ENCODE results near the gene NFIC.

NFIC gene

DNA sequence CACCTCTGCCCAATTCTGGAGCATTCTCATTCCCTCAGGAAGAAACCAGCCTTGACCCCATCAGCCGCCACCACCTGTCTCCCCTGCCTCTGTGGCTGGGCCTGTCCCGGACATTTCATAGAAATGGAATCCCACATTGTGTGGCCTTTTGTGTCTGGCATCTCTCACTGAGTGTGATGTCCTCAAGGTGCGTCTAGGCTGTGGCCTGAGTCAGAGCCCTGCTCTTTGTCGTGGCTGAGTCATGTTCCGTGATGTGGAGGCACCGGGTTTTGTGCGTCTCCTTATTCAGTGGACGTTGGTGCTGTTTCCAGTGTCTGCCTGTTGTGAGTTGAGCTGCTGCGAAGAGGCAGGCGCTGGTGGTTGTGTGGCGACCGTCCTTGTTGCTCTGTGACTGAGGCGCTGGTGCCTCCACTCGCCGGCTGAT is 143.2 kb downstream of the NFIC start:
- peak; percentile 16 for DNase-seq (ENCODE audit: low spot score)

DNA sequence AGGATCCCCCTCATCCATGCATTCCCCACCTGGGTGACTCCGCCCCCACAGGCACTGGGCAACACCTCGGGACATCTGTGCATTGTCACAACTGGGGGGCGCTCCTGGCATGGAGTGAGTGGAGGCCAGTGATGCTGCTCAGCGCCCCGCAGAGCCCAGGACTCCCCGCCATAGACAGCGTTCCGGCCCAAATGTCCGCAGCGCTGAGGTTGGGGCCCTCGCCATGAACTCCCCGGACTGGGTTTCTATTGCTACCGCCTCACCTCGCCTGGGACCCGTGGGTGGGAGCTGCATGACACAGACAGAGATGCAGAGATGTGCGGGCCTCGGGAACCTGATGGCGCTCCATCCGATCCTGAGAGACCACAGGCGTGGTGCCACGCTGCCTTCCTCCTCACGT is 144.3 kb downstream of the NFIC start:
- no peak for DNase-seq (ENCODE audit: low spot score)

DNA sequence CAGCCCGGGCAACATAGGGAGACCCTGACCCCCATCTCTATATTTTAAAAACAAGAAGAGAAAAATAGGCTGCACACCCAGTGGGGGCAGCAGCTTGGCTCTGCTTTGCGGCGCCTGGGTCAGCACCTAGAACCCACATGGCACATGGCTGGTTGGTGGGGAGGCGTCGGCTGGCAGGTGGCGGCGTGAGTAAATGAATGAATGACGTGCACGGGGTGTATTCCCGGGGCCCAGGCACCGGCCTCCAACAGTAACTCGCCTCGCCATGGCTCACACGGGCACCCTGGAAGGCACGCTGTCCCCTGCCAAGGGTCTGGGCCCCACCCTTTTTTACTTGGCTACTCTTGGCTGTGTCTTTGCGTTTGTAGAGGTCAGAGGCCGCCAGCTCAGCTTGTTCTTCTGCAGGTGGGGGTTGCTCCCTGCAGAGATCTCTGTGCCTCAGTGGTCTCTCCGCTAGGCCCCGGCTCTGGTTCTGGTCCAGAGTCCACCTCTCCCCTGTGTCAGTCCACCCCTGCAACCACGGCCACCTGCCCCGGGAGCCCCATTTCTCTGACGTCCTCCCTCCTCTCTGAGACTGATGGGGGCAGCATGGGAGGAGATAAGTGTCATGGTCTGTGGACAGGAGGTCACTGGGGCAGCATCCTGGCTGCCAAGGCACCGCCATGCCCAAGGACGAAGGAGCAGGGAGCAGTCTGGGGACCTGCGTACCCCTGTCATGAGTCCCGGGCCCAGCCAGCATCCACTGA is 145.3 kb downstream of the NFIC start:
- no peak for DNase-seq (ENCODE audit: low spot score)

DNA sequence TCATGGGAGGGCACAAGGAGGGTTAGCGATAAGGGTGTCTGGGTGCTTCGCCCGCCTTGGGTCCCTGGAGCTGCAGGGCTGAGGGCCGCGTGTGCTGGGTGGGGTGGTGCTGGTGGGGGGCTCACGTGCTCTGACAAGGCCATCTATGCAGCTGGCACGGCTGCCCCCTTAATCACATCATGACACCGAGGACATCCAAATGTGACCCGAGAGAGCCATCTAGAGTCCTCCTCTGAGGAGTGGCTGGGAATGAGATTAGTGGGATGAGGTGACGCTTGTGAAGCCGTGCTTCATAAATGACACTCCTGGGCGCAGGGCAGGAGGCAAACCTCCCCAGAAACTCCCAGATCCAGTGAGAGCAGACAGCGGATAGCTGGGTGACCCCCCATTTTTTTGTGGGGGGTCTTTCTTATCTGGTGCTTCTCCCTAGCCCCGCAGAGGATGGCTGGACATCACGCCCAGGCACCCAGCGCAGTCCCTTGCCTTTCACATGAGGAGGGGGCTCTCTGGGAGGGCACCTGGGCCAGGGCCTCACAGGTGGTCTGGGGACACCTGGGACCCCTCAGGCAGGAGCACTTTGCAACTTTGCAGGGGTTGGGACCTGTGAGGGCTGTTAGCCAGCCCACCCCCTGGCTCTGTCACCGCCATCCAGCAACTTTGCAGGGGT is 146.3 kb downstream of the NFIC start:
- no peak for DNase-seq (ENCODE audit: low spot score)

DNA sequence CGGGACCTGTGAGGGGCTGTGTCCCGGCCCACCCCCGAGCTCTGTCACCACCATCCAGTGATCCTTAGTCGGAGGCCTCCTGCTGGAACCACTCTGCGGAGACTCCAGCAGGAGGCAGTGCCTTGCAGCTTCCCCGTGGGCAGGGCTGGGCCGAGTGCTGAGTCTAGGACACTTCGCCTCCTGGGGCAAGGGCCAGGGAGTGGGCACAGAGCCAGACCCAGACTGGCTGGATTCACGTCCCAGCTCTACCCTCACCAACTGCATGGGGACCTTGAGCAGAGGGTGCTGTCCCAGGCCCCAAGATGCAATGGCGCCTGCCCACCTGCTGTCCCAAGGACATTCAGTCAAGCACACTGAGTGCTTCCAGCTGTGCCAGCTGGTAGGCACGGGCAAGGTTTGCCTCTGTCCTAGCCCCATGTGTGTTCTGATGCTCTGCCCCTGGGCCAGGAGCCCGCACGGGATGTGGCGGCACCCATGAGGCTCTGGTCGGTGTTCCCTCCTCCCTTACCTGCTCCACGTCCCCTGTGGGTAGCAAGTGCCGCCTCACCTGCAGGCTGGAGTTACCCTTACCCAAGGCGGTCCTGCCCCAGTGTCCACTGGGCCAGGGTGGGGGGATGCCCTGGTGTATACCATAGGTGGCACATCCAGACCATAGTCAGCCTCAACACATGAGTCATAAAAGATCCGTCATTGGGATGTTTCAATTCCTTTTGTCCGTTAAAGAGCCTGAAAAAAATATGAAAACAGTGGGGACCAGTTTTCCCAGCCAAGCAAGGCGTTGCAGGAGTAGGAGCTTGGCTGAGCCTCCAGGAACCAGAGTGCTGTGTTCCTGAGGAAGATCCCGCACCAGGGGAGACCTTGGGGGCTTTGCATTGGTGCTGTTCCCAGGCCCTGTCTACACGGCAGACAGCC is 147.1 kb downstream of the NFIC start:
- DNase-seq (ENCODE audit: low spot score), result no peak

DNA sequence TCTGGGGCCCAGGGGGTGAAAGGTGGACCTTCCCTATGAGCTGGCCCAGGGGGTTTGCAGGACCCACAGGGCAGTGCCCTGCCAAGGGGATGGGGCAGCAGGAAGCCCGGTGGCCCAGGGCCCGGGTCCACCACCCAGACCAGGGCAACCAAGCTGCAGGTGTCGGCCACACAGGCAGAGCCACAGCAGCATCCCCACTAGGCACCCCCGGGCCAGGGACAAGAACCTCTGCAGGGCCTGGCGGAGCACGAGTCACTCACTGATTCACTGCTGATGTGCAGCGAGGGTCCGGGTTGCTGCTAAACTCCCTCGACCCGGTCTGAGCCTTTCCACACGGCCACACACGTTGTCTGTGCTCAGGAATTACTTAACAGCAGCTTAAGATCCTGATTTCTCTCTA is 148.5 kb downstream of the NFIC start:
- DNase-seq (ENCODE audit: low spot score), result no peak

DNA sequence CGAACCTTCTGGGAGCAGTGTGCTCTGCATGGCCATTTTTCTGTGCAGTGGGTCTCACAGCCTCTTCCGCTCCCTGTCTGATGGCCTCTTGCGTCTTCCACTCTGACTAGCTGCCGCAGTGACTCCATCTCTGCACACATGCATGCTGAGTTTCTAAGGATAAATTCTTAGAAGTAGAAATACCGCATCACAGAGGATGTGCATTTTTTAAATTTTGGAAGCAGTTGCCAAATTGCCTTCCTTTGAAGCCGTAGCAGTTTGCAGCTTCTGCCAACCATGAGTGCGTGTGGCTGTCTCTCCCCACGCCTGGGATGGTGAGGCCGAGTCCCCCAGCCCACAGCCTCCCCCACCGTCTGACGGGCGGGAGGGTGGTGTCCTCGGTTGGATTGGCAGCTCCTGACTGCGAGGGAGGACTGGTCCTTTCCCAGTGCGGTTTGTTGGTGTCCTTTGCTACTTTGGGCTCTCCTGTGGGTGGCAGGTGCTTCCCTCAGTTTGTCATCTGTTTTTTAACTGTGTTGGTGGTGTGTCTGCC is 149.6 kb downstream of the NFIC start:
- no peak for DNase-seq (ENCODE audit: low spot score)

DNA sequence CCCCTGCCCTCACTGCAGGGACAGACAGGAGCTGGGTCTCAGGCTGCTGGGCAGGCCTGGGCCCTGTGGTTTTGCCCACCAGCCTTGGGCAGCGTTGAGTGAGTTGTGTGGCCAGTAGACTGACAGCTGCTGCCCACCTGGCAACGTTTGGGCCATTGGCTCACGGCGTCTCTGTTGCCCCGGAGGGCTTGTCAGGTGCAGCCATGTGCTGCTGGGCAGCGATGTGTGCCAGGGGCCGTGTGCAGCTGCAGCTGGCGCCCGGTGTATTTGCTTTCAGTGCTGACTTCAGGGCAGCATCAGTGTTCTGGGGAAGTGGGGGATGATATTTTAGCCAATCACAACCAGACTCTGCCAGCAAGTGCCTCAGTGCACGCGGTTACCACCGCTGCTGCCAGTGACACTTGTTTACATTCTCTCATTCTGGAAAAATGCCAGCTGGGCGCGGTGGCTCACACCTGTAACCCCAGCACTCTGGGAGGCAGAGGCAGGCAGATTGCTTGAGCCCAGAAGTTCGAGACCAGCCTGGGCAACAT is 150.4 kb downstream of the NFIC start:
- peak; percentile 52 for DNase-seq (ENCODE audit: low spot score)

DNA sequence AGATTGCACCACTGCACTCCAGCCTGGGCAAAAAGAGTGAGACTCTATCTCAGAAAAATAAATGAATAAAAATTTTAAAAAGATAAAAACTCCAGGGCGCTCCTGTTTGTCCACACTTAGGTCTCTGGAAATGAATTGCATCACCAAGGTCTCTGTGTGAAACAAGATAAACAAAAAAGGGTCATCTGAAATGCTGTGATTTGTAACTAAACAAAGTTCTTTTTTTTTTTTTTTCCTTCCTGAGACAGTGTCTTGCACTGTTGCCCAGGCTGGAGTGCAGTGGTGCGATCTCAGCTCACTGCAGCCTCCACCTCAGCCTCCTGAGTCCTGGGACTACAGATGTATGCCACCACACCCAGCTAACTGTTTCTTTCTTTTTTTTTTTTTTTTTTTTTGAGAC is 151.3 kb downstream of the NFIC start:
- no peak for DNase-seq (ENCODE audit: low spot score)

DNA sequence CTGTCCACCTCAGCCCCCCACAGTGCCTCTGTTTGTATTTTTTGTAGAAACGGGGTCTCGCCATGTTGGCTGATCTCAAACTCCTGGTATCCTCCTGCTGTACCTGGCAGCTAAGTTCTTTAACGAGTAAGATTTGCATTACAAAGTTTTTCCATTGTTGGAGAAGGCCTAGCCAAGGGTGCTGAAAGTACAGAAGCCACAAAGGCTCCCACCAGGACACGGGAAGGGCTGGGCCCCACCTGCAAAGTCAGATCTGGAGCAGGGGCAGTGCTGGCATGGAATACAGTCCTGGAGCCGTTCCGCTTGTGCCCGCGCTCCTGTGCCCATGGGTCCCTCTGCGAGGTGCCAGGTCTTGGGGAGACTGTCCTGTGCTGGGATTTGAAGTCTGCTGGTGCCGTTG is 151.9 kb downstream of the NFIC start:
- no peak for DNase-seq (ENCODE audit: low spot score)

DNA sequence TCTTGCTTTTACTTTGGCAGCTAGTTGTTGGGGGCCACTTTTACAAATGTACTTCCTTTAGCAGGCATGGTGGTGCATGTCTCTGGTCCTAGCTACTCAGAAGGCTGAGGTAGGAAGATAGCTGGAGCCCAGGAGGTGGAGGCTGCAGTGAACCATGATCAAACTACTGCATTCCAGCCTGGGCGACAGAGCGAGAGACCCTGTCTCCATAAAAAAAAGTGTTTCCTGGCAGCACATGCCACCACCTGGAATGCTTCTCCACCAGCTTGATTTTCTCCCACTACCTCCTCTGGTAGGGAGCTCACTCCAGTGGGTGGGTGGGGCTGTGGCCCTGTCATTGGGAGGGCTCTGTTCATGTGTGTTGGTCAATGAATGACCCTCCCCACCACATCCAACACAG is 152.3 kb downstream of the NFIC start:
- no peak for DNase-seq (ENCODE audit: low spot score)
